Stomach (tissue), 9 donors: ENCODE measurements around the gene MARCHF10. TPM values are rescaled to one million over a fixed set of nuclear protein-coding genes. Genes with fewer than 3 reads are reported as not detected.

Experiments
- DNase-seq, 2 donors: peaks; one replicate each; pipeline versions ENCODE4 v3.0.0 to v3.0.0-alpha.2; 2013 to 2019
- H3K27ac ChIP-seq, 5 donors: fragments of 200-600 bp in 4 of 5; sonication (generic) in 4 of 5; one replicate each; pipeline ENCODE4 v1.5.1; 2013 to 2019; ENCODE audit warnings: mild to moderate bottlenecking in 1 of 5, moderate library complexity in 1 of 5
- H3K27me3 ChIP-seq, 3 donors: fragments of 200-600 bp; sonication (generic); one replicate each; pipeline ENCODE4 v1.5.1; 2017 to 2019; ENCODE audit warnings: mixed run types in 1 of 3
- H3K36me3 ChIP-seq, 4 donors: fragments of 200-600 bp; sonication (generic); 1 replicate in 3 of 4; 2 replicates in 1 of 4; pipeline ENCODE4 v1.5.1; 2016 to 2019
- H3K4me1 ChIP-seq, 4 donors: fragments of 200-600 bp; sonication (generic); one replicate each; pipeline ENCODE4 v1.5.1; 2016 to 2019
- H3K4me3 ChIP-seq, 4 donors: fragments of 200-600 bp; sonication (generic) in 3 of 4; one replicate each; pipeline ENCODE4 v1.5.1; 2016 to 2019; ENCODE audit warnings: mild to moderate bottlenecking in 1 of 4
- H3K9me3 ChIP-seq, 4 donors: fragments of 200-600 bp; sonication (generic); one replicate each; pipeline ENCODE4 v1.5.1; 2016 to 2019
- CTCF ChIP-seq, 7 experiments: fragments of 450-650 bp in 4 of 7; fragments of 200-600 bp in 3 of 7; sonication (generic) in 3 of 7; IDR thresholded peaks; one replicate each; pipeline ENCODE4 v1.5.1; 2016 to 2019; ENCODE audit warnings: antibody characterized with exemption in 7 of 7, control low read depth in 2 of 7, mild to moderate bottlenecking in 1 of 7
- EP300 ChIP-seq: sonication (generic); formaldehyde crosslinking; IDR thresholded peaks from one replicate; pipeline ENCODE4 v1.6.1; 2017; ENCODE audit warnings: antibody characterized with exemption
- POLR2A ChIP-seq, 4 donors: fragments of 450-650 bp; IDR thresholded peaks; one replicate each; pipeline ENCODE4 v1.6.1; 2016; ENCODE audit warnings: antibody characterized with exemption in 4 of 4, control low read depth in 2 of 4, mild to moderate bottlenecking in 1 of 4, moderate library complexity in 1 of 4
- POLR2AphosphoS5 ChIP-seq, 3 donors: sonication (generic); formaldehyde crosslinking; IDR thresholded peaks; one replicate each; pipeline ENCODE4 v1.6.1; 2016; ENCODE audit warnings: antibody characterized with exemption in 3 of 3
- WGBS, 5 donors: extraction: QIAGEN DNeasy Blood & Tissue Kit in 3 of 5; methylation state at CpG; one replicate each; pipeline versions ENCODE4 v1.1.5 to v1.1.7; 2013 to 2018; 5-methylcytosine and 5-hydroxymethylcytosine counted together
- intact Hi-C: fragments of 100-400 bp; cut with DNase I; formaldehyde crosslinking; loops from one replicate; pipeline ENCODE4 v1.15.1; 2023; ENCODE audit warnings: low total_unique reads
- polyA plus RNA-seq, 3 donors: library from polyadenylated mRNA; stranded (reverse); fragments of 200-250 nt; gene quantifications; one replicate each; pipeline ENCODE4 v1.2.3, GENCODE V29; 2013
- total RNA-seq, 5 donors: library from RNA; depleted of rRNA; stranded (reverse); fragments of >200 nt; gene quantifications; one replicate each; pipeline versions ENCODE4 v1.1.0 to v1.2.3, GENCODE V29; 2014 to 2016
- donor health status: healthy with polysubstance abuse.
- donor health status: Bipolar disorder and iron deficiency.
- donor health status: healthy.

Gene MARCHF10
- total and polyA plus RNA-seq, 8 donors, result 0.31 to 0.89 TPM; not detected in 6

GRCh38 chr17:62680541-62681052 lies 127.5 kb downstream of the MARCHF10 start:
- no peaks in the 10 kb centered on the region for H3K4me1 ChIP-seq
- WGBS, 5 donors, result 53 to 80% (median 75%) methylated on average over 27 to 36 of the region's 36 CpGs
- no peak overlapping the region for H3K4me3 ChIP-seq
- peaks cover 0 to 41% (median 24%) of the 10 kb centered on the region in 4 donors for H3K36me3 ChIP-seq
- no peak overlapping the region for H3K27ac ChIP-seq
- H3K9me3 ChIP-seq, result no peaks in the 10 kb centered on the region
- H3K27me3 ChIP-seq, result no peaks in the 10 kb centered on the region
- DNase-seq, result peak in 1 of 2 donors; percentile 52
- intact Hi-C loops, result no loop called here
- TF ChIP-seq CTCF (IDR thresholded peaks at IDR 0.05), result no peak
- no peak for TF ChIP-seq POLR2AphosphoS5 (IDR thresholded peaks at IDR 0.05)

GRCh38 chr17:62679866-62680377 lies 128.2 kb downstream of the MARCHF10 start:
- Histone ChIP-seq H3K27ac (no peak overlapping the region), H3K4me1 (peaks cover 0 to 6% (median 2%) of the 10 kb centered on the region in 4 donors), H3K36me3 (peaks cover 0 to 41% (median 23%) of the 10 kb centered on the region in 4 donors), H3K4me3 (no peak overlapping the region), H3K9me3 (no peaks in the 10 kb centered on the region), H3K27me3 (no peaks in the 10 kb centered on the region)
- WGBS, 5 donors, result 81 to 88% (median 85%) methylated on average over 33 to 37 of the region's 37 CpGs
- no peak for DNase-seq
- TF ChIP-seq EP300 (no peak), POLR2A (IDR thresholded peaks at IDR 0.05) (no peak), POLR2AphosphoS5 (IDR thresholded peaks at IDR 0.05) (no peak)
- intact Hi-C loops, result no loop called here

- Histone ChIP-seq H3K9me3 (no peaks in the 10 kb centered on the region), H3K27ac (no peak overlapping the region), H3K27me3 (no peaks in the 10 kb centered on the region), H3K4me1 (peaks cover 0 to 10% (median 4%) of the 10 kb centered on the region in 4 donors), H3K36me3 (peaks cover 0 to 32% (median 23%) of the 10 kb centered on the region in 4 donors), H3K4me3 (no peak overlapping the region)
- TF ChIP-seq EP300 (no peak), POLR2AphosphoS5 (IDR thresholded peaks at IDR 0.05) (no peak), CTCF (IDR thresholded peaks at IDR 0.05) (no peak), POLR2A (IDR thresholded peaks at IDR 0.05) (no peak)
- WGBS, 5 donors, result 90 to 98% (median 92%) methylated on average over 10 of the region's 10 CpGs
- intact Hi-C loops, result no loop called here
- DNase-seq, result no peak
These were observed 129.7 kb downstream of the MARCHF10 start for GRCh38 chr17:62678214-62678919.

- Histone ChIP-seq H3K4me1 (peaks cover 0 to 13% (median 6%) of the 10 kb centered on the region in 4 donors), H3K4me3 (no peak overlapping the region), H3K9me3 (no peaks in the 10 kb centered on the region), H3K27ac (no peak overlapping the region), H3K27me3 (no peaks in the 10 kb centered on the region), H3K36me3 (peaks cover 0 to 28% (median 20%) of the 10 kb centered on the region in 4 donors)
- no peak for TF ChIP-seq POLR2AphosphoS5 (IDR thresholded peaks at IDR 0.05)
- WGBS, 5 donors, result 64 to 95% (median 92%) methylated on average over 4 to 18 of the region's 18 CpGs
- no peak for DNase-seq
- intact Hi-C loops, result no loop called here
These were observed 131.0 kb downstream of the MARCHF10 start for GRCh38 chr17:62676952-62677596.

GRCh38 chr17:62676231-62676943 lies 131.7 kb downstream of the MARCHF10 start:
- DNase-seq, result no peak
- H3K27me3 ChIP-seq, result no peaks in the 10 kb centered on the region
- peaks cover 0 to 26% (median 14%) of the 10 kb centered on the region in 4 donors for H3K36me3 ChIP-seq
- H3K27ac ChIP-seq, result no peak overlapping the region
- 89 to 96% (median 90%) methylated on average over 14 to 16 of the region's 16 CpGs for WGBS, 5 donors
- TF ChIP-seq POLR2AphosphoS5 (IDR thresholded peaks at IDR 0.05) (no peak), CTCF (IDR thresholded peaks at IDR 0.05) (no peak), EP300 (no peak), POLR2A (IDR thresholded peaks at IDR 0.05) (no peak)
- H3K4me3 ChIP-seq, result no peak overlapping the region
- no peaks in the 10 kb centered on the region for H3K9me3 ChIP-seq
- peaks cover 0 to 20% (median 9%) of the 10 kb centered on the region in 4 donors for H3K4me1 ChIP-seq
- intact Hi-C loops, result no loop called here
